HepG2 (cell line): Measurements from ENCODE around the gene ZNF276. TPM values are rescaled to one million over a fixed set of nuclear protein-coding genes. Genes with fewer than 3 reads are reported as not detected.

Experiments used
- ATAC-seq: fragments of 200-7000 bp; cut with Tn5 transposase; 3 replicates; pipeline ENCODE4 v1.9.1; 2020; ENCODE audit warnings: mild to moderate bottlenecking, moderate library complexity
- BruUV-seq: library from RNA; stranded (reverse); fragments of 400-500 nt; replicated peaks from 2 replicates; lab custom pipeline; 2021; lab: Mats Ljungman, UMichigan
- CTCF ChIA-PET: fragments of 300-600 bp; formaldehyde crosslinking; extraction: SDS; loops from one replicate; lab custom pipeline; 2021; ENCODE audit warnings: low total read pairs, inconsistent platforms, low intra/inter-chr PET ratio; lab: Yijun Ruan, JAX
- POLR2A ChIA-PET: fragments of 350-600 bp; sonication (Branson Sonifier 250); formaldehyde crosslinking; loops from one replicate; lab custom pipeline; 2020; ENCODE audit warnings: antibody characterized with exemption, inconsistent platforms; lab: Yijun Ruan, JAX
- DNase-seq: peaks from one replicate; pipeline ENCODE4 v3.0.0-alpha.2; 2015; ENCODE audit warnings: low spot score
- FAIRE-seq: peaks from 3 replicates; lab custom pipeline; 2011; peaks lifted over from hg19 to GRCh38; lab: Jason Lieb, UNC
- H2AFZ ChIP-seq: one replicate; pipeline ENCODE4 v1.6.1; 2011; ENCODE audit warnings: low read length, inconsistent platforms
- H3K27ac ChIP-seq: fragments of 300-600 bp; 3 replicates; pipeline ENCODE4 v1.8.0; 2011; ENCODE audit warnings: mixed run types, mild to moderate bottlenecking, mixed read lengths, low read length, inconsistent platforms; ENCODE audit not compliant: insufficient read depth; ENCODE audit errors: extremely low read length
- H3K27me3 ChIP-seq, 2 experiments: fragments of 200-600 bp in 1 of 2; 2 replicates in 1 of 2; 3 replicates in 1 of 2; pipeline versions ENCODE4 v1.6.0 to v1.8.0; 2011; ENCODE audit warnings: low read length in 2 of 2, mild to moderate bottlenecking in 2 of 2, moderate library complexity in 2 of 2, inconsistent platforms in 1 of 2; ENCODE audit not compliant: insufficient read depth in 2 of 2, control insufficient read depth in 1 of 2
- H3K36me3 ChIP-seq, 2 experiments: fragments of 200-600 bp in 1 of 2; replicated peaks in 1 of 2; 2 replicates in 1 of 2; 3 replicates in 1 of 2; pipeline versions ENCODE4 v1.5.1 to v1.8.0; 2011; ENCODE audit warnings: low read length in 2 of 2, inconsistent platforms in 1 of 2; ENCODE audit not compliant: insufficient read depth in 2 of 2, control insufficient read depth in 1 of 2
- H3K4me1 ChIP-seq: 2 replicates; pipeline ENCODE4 v1.5.1; 2012; ENCODE audit warnings: low read length, inconsistent platforms; ENCODE audit not compliant: insufficient read depth
- H3K4me2 ChIP-seq: 2 replicates; pipeline ENCODE4 v1.6.0; 2011; ENCODE audit warnings: low read depth, low read length, inconsistent platforms
- H3K4me3 ChIP-seq, 3 experiments: fragments of 200-600 bp in 1 of 3; sonication (generic), shearing (Covaris generic) in 1 of 3; replicated peaks in 1 of 3; 2 replicates each; pipeline ENCODE4 v1.5.1; 2011 to 2016; ENCODE audit warnings: low read length in 3 of 3, inconsistent platforms in 2 of 3, low read depth in 2 of 3, mild to moderate bottlenecking in 2 of 3, control low read depth in 1 of 3, mixed read lengths in 1 of 3; ENCODE audit not compliant: insufficient read depth in 1 of 3
- H3K79me2 ChIP-seq: one replicate; pipeline ENCODE4 v1.6.1; 2011; ENCODE audit warnings: low read length, inconsistent platforms; ENCODE audit not compliant: insufficient read depth
- H3K9ac ChIP-seq: 2 replicates; pipeline ENCODE4 v1.6.0; 2011; ENCODE audit warnings: mild to moderate bottlenecking, low read depth, low read length, inconsistent platforms; ENCODE audit not compliant: insufficient read depth
- H3K9me3 ChIP-seq: 2 replicates; pipeline ENCODE4 v1.5.1; 2012; ENCODE audit warnings: mild to moderate bottlenecking, low read length
- H4K20me1 ChIP-seq: 2 replicates; pipeline ENCODE4 v1.6.0; 2011; ENCODE audit warnings: inconsistent platforms, mild to moderate bottlenecking, low read length, moderate library complexity; ENCODE audit not compliant: insufficient read depth
- CC2D1A ChIP-seq: sonication (generic); formaldehyde crosslinking; IDR thresholded peaks from 2 replicates; pipeline ENCODE4 v1.8.1; 2023; ENCODE audit warnings: mild to moderate bottlenecking, missing genetic modification reagents
- NONO ChIP-seq, 2 experiments: fragments of 450-650 bp in 1 of 2; sonication (generic) in 1 of 2; formaldehyde crosslinking in 1 of 2; IDR thresholded peaks in 1 of 2; conservative IDR thresholded peaks in 1 of 2; 2 replicates each; pipeline versions ENCODE4 v1.6.1 to v1.8.0; 2017 to 2022; ENCODE audit warnings: mild to moderate bottlenecking in 1 of 2, missing genetic modification reagents in 1 of 2, moderate library complexity in 1 of 2
- POLR2AphosphoS2 ChIP-seq: IDR thresholded peaks from 2 replicates; pipeline ENCODE4 v1.6.1; 2011; ENCODE audit warnings: low read depth, low read length, improper control_type of control experiment
- RBM22 ChIP-seq: fragments of 200-400 bp; formaldehyde crosslinking; optimal IDR thresholded peaks from 2 replicates; pipeline ENCODE3; 2017; ENCODE audit warnings: mild to moderate bottlenecking, low read length, moderate library complexity
- SAFB2 ChIP-seq: sonication (generic); formaldehyde crosslinking; IDR thresholded peaks from 2 replicates; pipeline ENCODE4 v1.5.1; 2020; ENCODE audit warnings: missing genetic modification reagents, low read depth, mild to moderate bottlenecking, borderline replicate concordance
- SALL2 ChIP-seq: sonication (generic); formaldehyde crosslinking; IDR thresholded peaks from 2 replicates; pipeline ENCODE4 v1.8.1; 2023; ENCODE audit warnings: mild to moderate bottlenecking, missing genetic modification reagents, inconsistent platforms
- SIX4 ChIP-seq: sonication (generic); formaldehyde crosslinking; IDR thresholded peaks from 2 replicates; pipeline ENCODE4 v1.4.0; 2020; ENCODE audit warnings: missing genetic modification reagents
- SOX5 ChIP-seq: IDR thresholded peaks from 2 replicates; pipeline ENCODE4 v1.6.1; 2016; ENCODE audit warnings: borderline replicate concordance
- ZNF567 ChIP-seq: sonication (generic); formaldehyde crosslinking; IDR thresholded peaks from 2 replicates; pipeline ENCODE4 v1.8.1; 2023; ENCODE audit warnings: mild to moderate bottlenecking, missing genetic modification reagents, borderline replicate concordance
- ZNF850 ChIP-seq: sonication (generic); formaldehyde crosslinking; conservative IDR thresholded peaks from 2 replicates; pipeline ENCODE4 v1.9.0; 2021; ENCODE audit warnings: mild to moderate bottlenecking, missing genetic modification reagents
- WGBS: methylation state at CpG from one replicate; pipeline ENCODE4 v1.1.6; 2017; ENCODE audit warnings: low lambda C conversion rate; 5-methylcytosine and 5-hydroxymethylcytosine counted together
- in situ Hi-C: cut with HindIII; loops from 2 replicates; pipeline ENCODE4 v1.10.0; 2017; ENCODE audit warnings: low pct_unique_long_range_greater_than_20kb; ENCODE audit not compliant: extremely low pct_ligation_motif_present
- intact Hi-C: fragments of 100-400 bp; cut with micrococcal nuclease; formaldehyde crosslinking; loops from one replicate; pipeline ENCODE4 v1.10.0; 2022; ENCODE audit not compliant: unreplicated experiment
- polyA plus RNA-seq, 8 experiments: library from polyadenylated mRNA; depleted of rRNA in 3 of 8; stranded (reverse) in 7 of 8; unstranded in 1 of 8; fragments of >200 nt; fragmentation: Illumina TruSeq in 4 of 8; extraction: Trizol in 4 of 8; gene quantifications; 2 replicates each; pipeline versions ENCODE4 v1.2.1 to v1.2.3, GENCODE V29; 2011 to 2016; ENCODE audit warnings: low read depth in 4 of 8, missing spikeins in 1 of 8, mixed read lengths in 1 of 8; ENCODE audit not compliant: insufficient read depth in 1 of 8
- total RNA-seq, 5 experiments: library from RNA; depleted of rRNA; stranded (reverse); fragments of >200 nt; fragmentation: Illumina TruSeq; extraction: Trizol; gene quantifications; 2 replicates each; pipeline ENCODE4 v1.2.3, GENCODE V29; 2016; ENCODE audit warnings: low read depth in 1 of 5
- TF ChIP-seq, protein P1 (sequence below): sonication (generic); formaldehyde crosslinking; IDR thresholded peaks from 2 replicates; pipeline ENCODE4 v1.4.0; 2020; ENCODE audit warnings: missing genetic modification reagents
- TF ChIP-seq, protein P2 (sequence below): sonication (generic); formaldehyde crosslinking; IDR thresholded peaks from 2 replicates; pipeline ENCODE4 v1.5.1; 2020; ENCODE audit warnings: mild to moderate bottlenecking, missing genetic modification reagents
- TF ChIP-seq, protein P3 (sequence below): sonication (generic); formaldehyde crosslinking; IDR thresholded peaks from 2 replicates; pipeline ENCODE4 v1.8.0; 2022; ENCODE audit warnings: missing genetic modification reagents, mild to moderate bottlenecking, borderline replicate concordance
- TF ChIP-seq, protein P4 (sequence below): sonication (generic); formaldehyde crosslinking; IDR thresholded peaks from 2 replicates; pipeline ENCODE4 v1.4.0; 2020; ENCODE audit warnings: mild to moderate bottlenecking, missing genetic modification reagents

The ZNF276 gene
- total and polyA plus RNA-seq, 2 of the 13 experiments (the other 11 are each of a cell fraction or from before 2014, with no cell fraction given), result 17.7 to 18.0 TPM

DNA sequence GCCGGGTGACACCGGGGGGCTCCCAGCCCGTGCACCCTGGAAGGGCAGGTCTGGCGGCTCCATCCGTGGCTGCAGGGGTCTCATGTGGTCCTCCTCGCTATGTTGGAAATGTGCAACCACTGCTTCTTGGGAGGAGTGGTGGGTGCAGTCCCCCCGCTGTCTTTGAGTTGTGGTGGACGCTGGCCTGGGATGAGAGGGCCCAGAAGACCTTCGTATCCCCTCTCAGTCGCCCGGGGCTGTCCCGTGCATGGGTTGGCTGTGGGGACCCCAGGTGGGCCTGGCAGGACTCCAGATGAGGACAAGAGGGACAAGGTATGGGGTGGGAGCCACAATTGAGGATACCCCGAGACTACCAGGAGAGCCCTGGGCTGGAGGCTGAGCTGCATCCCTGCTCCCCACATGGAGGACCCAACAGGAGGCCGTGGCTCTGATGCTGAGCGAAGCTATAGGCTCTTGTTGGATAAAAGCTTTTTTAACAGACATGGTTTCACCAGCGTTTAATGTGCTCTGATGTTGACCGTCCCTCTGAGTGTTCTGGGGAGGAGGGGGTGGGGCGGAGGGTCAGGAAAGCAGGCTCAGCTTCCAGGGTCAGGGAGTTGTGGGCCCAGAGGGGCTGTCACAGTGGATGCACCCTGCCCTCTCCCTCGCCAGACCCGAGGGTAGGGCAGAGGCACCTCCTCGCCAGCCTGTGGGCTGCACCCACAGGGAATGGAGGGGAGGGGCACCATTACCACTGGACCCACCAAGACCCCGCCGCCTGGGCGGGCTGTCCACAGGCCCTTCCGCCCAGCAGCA is 25.3 kb upstream of the ZNF276 start:
- H3K4me3 ChIP-seq, result 0 out of 6 replicates have a peak overlapping the region, but pooled peaks of 1 of the 3 experiments have one; percentile 65
- POLR2A ChIA-PET, result interaction anchor here (0.6 to 1.8 kb wide), 8 partner anchors 8 to 142 kb away, joined by 3 to 11 read pairs (median 4); partner anchors contain the start of genes CDK10, CHMP1A and SPATA33
- in situ Hi-C loops (no loop called here), intact Hi-C loops (no loop called here)
- no peak overlapping the region for H2AFZ ChIP-seq
- no peaks in the 10 kb centered on the region for H3K27me3 ChIP-seq
- peak overlapping the region; percentile 74 for H3K4me2 ChIP-seq
- DNase-seq, result no peak
- 86% methylated on average over 18 of the region's 25 CpGs for WGBS
- no peak overlapping the region for H3K9ac ChIP-seq
- no peak for ATAC-seq
- no TSS peak for BruUV-seq
- CTCF ChIA-PET, result no interaction called here
- H3K79me2 ChIP-seq, result peaks cover 2% of the 10 kb centered on the region
- H4K20me1 ChIP-seq, result no peaks in the 10 kb centered on the region
- peaks cover 5 to 14% of the 10 kb centered on the region in 2 experiments; a peak in 2 of 5 replicates for H3K36me3 ChIP-seq
- no peaks in the 10 kb centered on the region for H3K9me3 ChIP-seq
- no peak overlapping the region for H3K27ac ChIP-seq
- FAIRE-seq, result no peak
- peaks cover 71% of the 10 kb centered on the region for H3K4me1 ChIP-seq
- TF ChIP-seq RBM22, result peak; percentile 0
- TF ChIP-seq SAFB2 (CRISPR knock-in tag), result 0 out of 2 replicates have a peak, but pooled peaks have one; percentile 2
- no peak for TF ChIP-seq ZNF850 (CRISPR knock-in tag)
- TF ChIP-seq, protein P1, sequence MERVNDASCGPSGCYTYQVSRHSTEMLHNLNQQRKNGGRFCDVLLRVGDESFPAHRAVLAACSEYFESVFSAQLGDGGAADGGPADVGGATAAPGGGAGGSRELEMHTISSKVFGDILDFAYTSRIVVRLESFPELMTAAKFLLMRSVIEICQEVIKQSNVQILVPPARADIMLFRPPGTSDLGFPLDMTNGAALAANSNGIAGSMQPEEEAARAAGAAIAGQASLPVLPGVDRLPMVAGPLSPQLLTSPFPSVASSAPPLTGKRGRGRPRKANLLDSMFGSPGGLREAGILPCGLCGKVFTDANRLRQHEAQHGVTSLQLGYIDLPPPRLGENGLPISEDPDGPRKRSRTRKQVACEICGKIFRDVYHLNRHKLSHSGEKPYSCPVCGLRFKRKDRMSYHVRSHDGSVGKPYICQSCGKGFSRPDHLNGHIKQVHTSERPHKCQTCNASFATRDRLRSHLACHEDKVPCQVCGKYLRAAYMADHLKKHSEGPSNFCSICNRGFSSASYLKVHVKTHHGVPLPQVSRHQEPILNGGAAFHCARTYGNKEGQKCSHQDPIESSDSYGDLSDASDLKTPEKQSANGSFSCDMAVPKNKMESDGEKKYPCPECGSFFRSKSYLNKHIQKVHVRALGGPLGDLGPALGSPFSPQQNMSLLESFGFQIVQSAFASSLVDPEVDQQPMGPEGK (CRISPR knock-in tag), result 0 out of 2 replicates have a peak, but pooled peaks have one; percentile 31
- TF ChIP-seq, protein P2, sequence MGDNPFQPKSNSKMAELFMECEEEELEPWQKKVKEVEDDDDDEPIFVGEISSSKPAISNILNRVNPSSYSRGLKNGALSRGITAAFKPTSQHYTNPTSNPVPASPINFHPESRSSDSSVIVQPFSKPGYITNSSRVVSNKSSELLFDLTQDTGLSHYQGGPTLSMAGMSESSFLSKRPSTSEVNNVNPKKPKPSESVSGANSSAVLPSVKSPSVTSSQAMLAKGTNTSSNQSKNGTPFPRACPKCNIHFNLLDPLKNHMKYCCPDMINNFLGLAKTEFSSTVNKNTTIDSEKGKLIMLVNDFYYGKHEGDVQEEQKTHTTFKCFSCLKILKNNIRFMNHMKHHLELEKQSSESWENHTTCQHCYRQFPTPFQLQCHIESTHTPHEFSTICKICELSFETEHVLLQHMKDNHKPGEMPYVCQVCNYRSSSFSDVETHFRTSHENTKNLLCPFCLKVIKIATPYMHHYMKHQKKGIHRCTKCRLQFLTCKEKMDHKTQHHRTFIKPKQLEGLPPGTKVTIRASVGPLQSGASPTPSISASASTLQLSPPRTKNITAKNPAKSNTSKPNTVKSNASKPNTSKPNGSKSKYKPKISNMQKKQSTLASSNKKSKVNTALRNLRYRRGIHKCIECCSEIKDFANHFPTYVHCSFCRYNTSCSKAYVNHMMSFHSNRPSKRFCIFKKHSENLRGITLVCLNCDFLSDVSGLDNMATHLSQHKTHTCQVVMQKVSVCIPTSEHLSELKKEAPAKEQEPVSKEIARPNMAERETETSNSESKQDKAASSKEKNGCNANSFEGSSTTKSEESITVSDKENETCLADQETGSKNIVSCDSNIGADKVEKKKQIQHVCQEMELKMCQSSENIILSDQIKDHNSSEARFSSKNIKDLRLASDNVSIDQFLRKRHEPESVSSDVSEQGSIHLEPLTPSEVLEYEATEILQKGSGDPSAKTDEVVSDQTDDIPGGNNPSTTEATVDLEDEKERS (CRISPR knock-in tag), result 0 out of 2 replicates have a peak, but pooled peaks have one; percentile 34
- 0 out of 2 replicates have a peak, but pooled peaks have one; percentile 31 for TF ChIP-seq CC2D1A (CRISPR knock-in tag)
- 0 out of 2 replicates have a peak, but pooled peaks have one; percentile 45 for TF ChIP-seq POLR2AphosphoS2
- TF ChIP-seq NONO (IDR thresholded peaks at IDR 0.05), result no peak
- TF ChIP-seq NONO (CRISPR knock-in tag; conservative IDR thresholded peaks at IDR 0.05), result 0 out of 2 replicates have a peak, but pooled peaks have one; percentile 9
- TF ChIP-seq SOX5 (CRISPR knock-in tag), result no peak
- TF ChIP-seq, protein P3, sequence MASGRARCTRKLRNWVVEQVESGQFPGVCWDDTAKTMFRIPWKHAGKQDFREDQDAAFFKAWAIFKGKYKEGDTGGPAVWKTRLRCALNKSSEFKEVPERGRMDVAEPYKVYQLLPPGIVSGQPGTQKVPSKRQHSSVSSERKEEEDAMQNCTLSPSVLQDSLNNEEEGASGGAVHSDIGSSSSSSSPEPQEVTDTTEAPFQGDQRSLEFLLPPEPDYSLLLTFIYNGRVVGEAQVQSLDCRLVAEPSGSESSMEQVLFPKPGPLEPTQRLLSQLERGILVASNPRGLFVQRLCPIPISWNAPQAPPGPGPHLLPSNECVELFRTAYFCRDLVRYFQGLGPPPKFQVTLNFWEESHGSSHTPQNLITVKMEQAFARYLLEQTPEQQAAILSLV (CRISPR knock-in tag), result peak; percentile 13; the same call in 1 of the 2 replicates
- TF ChIP-seq SALL2 (CRISPR knock-in tag), result 0 out of 2 replicates have a peak, but pooled peaks have one; percentile 5
- no peak for TF ChIP-seq SIX4 (CRISPR knock-in tag)
- no peak for TF ChIP-seq ZNF567
- TF ChIP-seq, protein P4, sequence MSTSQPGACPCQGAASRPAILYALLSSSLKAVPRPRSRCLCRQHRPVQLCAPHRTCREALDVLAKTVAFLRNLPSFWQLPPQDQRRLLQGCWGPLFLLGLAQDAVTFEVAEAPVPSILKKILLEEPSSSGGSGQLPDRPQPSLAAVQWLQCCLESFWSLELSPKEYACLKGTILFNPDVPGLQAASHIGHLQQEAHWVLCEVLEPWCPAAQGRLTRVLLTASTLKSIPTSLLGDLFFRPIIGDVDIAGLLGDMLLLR (CRISPR knock-in tag), result 0 out of 2 replicates have a peak, but pooled peaks have one; percentile 7
